Keratinocyte (primary cell): ENCODE measurements around the gene TMPRSS6. TPM values are rescaled to one million over a fixed set of nuclear protein-coding genes. Genes with fewer than 3 reads are reported as not detected.

Source experiments
- DNase-seq: peaks from one replicate; pipeline ENCODE4 v3.0.0-alpha.2; 2011; ENCODE audit warnings: low read depth, missing footprints, low spot score
- FAIRE-seq: peaks from 2 replicates; lab custom pipeline; 2011; peaks lifted over from hg19 to GRCh38; lab: Jason Lieb, UNC
- H2AFZ ChIP-seq: 2 replicates; pipeline ENCODE4 v1.6.0; 2012; ENCODE audit warnings: low read length, control low read depth, inconsistent platforms; ENCODE audit not compliant: control insufficient read depth
- H3K27ac ChIP-seq: 2 replicates; pipeline ENCODE4 v1.5.1; 2011; ENCODE audit warnings: low read length; ENCODE audit not compliant: control insufficient read depth, insufficient read depth
- H3K27me3 ChIP-seq: 3 replicates; pipeline ENCODE4 v1.6.0; 2011; ENCODE audit warnings: low read length; ENCODE audit not compliant: control insufficient read depth, insufficient read depth; ENCODE audit errors: extremely low read depth
- H3K36me3 ChIP-seq, 2 experiments: 2 replicates in 1 of 2; 3 replicates in 1 of 2; pipeline ENCODE4 v1.5.1; 2011; ENCODE audit warnings: low read length in 2 of 2, mild to moderate bottlenecking in 1 of 2; ENCODE audit not compliant: control insufficient read depth in 2 of 2, insufficient read depth in 2 of 2; ENCODE audit errors: extremely low read depth in 1 of 2
- H3K4me1 ChIP-seq: 3 replicates; pipeline ENCODE4 v1.5.1; 2011; ENCODE audit warnings: low read length; ENCODE audit not compliant: control insufficient read depth, insufficient read depth; ENCODE audit errors: extremely low read depth
- H3K4me2 ChIP-seq: 3 replicates; pipeline ENCODE4 v1.6.0; 2011; ENCODE audit warnings: low read depth, low read length; ENCODE audit not compliant: control insufficient read depth, insufficient read depth; ENCODE audit errors: extremely low read depth
- H3K4me3 ChIP-seq, 3 experiments: fragments of 200-600 bp in 1 of 3; sonication (generic) in 1 of 3; 2 replicates in 2 of 3; 3 replicates in 1 of 3; pipeline ENCODE4 v1.5.1; 2011 to 2016; ENCODE audit warnings: low read length in 3 of 3, mild to moderate bottlenecking in 3 of 3, control low read depth in 2 of 3, inconsistent platforms in 1 of 3, low read depth in 1 of 3, mixed read lengths in 1 of 3, mixed run types in 1 of 3, moderate library complexity in 1 of 3; ENCODE audit not compliant: control insufficient read depth in 2 of 3, insufficient read depth in 2 of 3; ENCODE audit errors: extremely low read depth in 1 of 3
- H3K79me2 ChIP-seq: 2 replicates; pipeline ENCODE4 v1.6.0; 2012; ENCODE audit warnings: low read length; ENCODE audit not compliant: control insufficient read depth, insufficient read depth
- H3K9ac ChIP-seq: 3 replicates; pipeline ENCODE4 v1.6.0; 2011; ENCODE audit warnings: low read length; ENCODE audit not compliant: control insufficient read depth, insufficient read depth; ENCODE audit errors: extremely low read depth
- H3K9me1 ChIP-seq: 3 replicates; pipeline ENCODE4 v1.6.0; 2011; ENCODE audit warnings: low read length; ENCODE audit not compliant: control insufficient read depth, insufficient read depth; ENCODE audit errors: extremely low read depth
- H3K9me3 ChIP-seq: 2 replicates; pipeline ENCODE4 v1.5.1; 2012; ENCODE audit warnings: low read depth, low read length; ENCODE audit not compliant: control insufficient read depth
- H4K20me1 ChIP-seq: 3 replicates; pipeline ENCODE4 v1.6.0; 2011; ENCODE audit warnings: low read length; ENCODE audit not compliant: control insufficient read depth, insufficient read depth; ENCODE audit errors: extremely low read depth
- CTCF ChIP-seq, 3 experiments: IDR thresholded peaks in 1 of 3; conservative IDR thresholded peaks in 1 of 3; optimal IDR thresholded peaks in 1 of 3; 2 replicates in 2 of 3; 3 replicates in 1 of 3; pipeline versions ENCODE3 to v1.5.1; 2011; ENCODE audit warnings: low read length in 3 of 3, mild to moderate bottlenecking in 3 of 3, moderate library complexity in 2 of 3, control low read depth in 1 of 3, inconsistent platforms in 1 of 3; ENCODE audit not compliant: insufficient read depth in 2 of 3; ENCODE audit errors: extremely low read depth in 1 of 3
- EZH2 ChIP-seq: IDR thresholded peaks from one replicate; pipeline ENCODE4 v1.6.1; 2012; ENCODE audit warnings: inconsistent platforms, mild to moderate bottlenecking, low read length, moderate library complexity
- dilution Hi-C: fragments of 300-500 bp; cut with MboI; formaldehyde crosslinking; loops from one replicate; pipeline ENCODE4 v1.7.0; 2020; ENCODE audit warnings: low sequenced_read_pairs; ENCODE audit not compliant: extremely low pct_ligation_motif_present
- polyA plus RNA-seq, 5 experiments: library from polyadenylated mRNA; depleted of rRNA in 3 of 5; stranded (reverse) in 3 of 5; stranded (forward) in 1 of 5; unstranded in 1 of 5; fragments of >200 nt; gene quantifications; 1 replicate in 1 of 5; 2 replicates in 3 of 5; 3 replicates in 1 of 5; pipeline versions ENCODE4 v1.2.1 to v1.2.3, GENCODE V29; 2011 to 2012; ENCODE audit warnings: missing spikeins in 2 of 5, low read depth in 1 of 5, low replicate concordance in 1 of 5

The TMPRSS6 gene
- polyA plus RNA-seq, 1 donor (not counting 4 experiments of a cell fraction or from before 2014, with no cell fraction given): not detected

DNA sequence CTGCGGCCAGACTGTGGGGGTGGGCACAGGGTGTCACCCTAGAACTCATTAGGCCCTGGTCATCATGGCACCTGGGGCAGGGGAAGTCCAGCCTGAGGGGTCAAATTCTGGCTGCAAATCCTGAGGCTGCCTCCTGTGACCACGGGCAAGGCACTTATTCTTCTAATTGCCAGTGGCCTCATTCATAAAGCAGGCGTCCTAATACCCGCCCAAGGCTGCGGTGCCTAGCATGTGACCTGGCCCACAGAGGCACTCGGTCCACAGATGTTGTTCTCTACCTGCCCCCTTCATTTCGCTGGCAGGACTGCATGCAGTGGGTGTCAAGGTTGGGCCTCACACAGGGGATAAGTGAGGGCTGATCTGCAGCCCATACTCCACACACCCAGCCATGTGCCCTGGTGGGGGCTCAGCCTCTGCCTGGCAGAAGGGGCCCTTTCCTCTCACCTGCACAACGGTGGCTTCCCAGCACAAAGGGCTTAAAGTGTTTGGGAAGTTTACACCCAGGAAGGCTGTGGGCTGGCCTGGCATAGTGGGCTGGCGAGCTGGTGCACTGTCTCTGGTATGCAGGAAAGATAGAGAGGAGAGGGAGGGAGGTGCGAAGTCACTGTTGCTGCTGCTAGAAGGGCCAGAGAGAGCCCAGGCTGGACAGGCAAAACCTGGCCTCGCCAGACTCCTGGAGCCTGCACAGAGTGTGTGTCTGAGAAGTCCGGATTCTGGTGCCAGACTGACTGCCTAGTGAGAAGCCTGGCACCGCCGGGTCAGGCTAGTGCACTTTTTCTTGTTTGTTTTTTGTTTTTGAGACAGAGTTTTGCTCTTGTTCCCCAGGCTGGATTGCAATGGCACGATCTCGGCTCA is 86.8 kb downstream of the TMPRSS6 start:
- peaks cover 8% of the 10 kb centered on the region for H3K4me1 ChIP-seq
- no peaks in the 10 kb centered on the region for H4K20me1 ChIP-seq
- no peak overlapping the region for H2AFZ ChIP-seq
- H3K36me3 ChIP-seq: peaks cover 11 to 26% of the 10 kb centered on the region in 2 experiments
- no peaks in the 10 kb centered on the region for H3K9me3 ChIP-seq
- H3K4me3 ChIP-seq: no peak overlapping the region
- no peak for TF ChIP-seq CTCF (optimal IDR thresholded peaks at IDR 0.05 in 1 of 3, IDR thresholded peaks at IDR 0.05 in 1 of 3, conservative IDR thresholded peaks at IDR 0.05 in 1 of 3; ENCODE audit: extremely low read depth in 1 of 3, insufficient read depth in 2 of 3, low read length in 3 of 3)
- TF ChIP-seq EZH2: no peak
- H3K27me3 ChIP-seq: no peaks in the 10 kb centered on the region
- dilution Hi-C loops: no loop called here
- DNase-seq (no peak), FAIRE-seq (no peak)
- H3K27ac ChIP-seq: no peak overlapping the region
- no peak overlapping the region for H3K9ac ChIP-seq
- H3K9me1 ChIP-seq: no peaks in the 10 kb centered on the region
- peaks cover 8% of the 10 kb centered on the region for H3K79me2 ChIP-seq
- H3K4me2 ChIP-seq: no peak overlapping the region

DNA sequence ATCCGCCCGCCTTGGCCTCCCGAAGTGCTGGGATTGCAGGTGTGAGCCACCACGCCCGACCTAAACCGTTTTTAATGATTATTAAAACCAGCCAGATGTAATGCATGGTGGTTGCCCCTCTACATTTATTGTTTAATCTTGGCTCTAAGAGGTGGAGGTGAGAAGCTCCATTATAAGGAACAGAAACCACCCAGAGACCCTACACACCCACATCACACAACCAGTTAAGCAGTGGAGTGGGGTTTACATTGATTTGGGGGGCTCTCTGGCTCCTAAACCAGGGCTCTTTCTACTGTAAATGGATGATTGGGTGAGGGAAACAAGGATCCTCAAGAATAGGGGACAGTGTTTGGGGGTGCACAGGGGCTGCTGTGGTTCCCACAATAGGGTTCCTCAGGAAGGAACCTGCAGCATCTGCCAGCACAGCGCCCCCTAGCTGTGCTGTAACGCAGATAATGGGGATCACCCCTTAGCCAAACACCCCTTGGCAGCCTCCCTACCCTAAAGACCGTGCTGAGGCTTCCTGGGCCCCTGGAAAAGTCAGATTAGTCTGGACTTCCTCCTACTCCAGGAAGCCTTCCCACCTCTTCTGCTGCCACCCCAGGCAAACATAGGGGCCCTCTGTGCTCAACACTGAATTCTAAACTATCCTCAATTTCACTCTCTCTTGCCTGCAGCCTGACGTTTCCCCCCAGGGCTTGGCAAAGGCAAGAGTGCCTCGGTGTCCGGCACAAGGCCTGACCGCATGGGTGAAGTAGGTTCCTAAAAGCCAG is 87.6 kb downstream of the TMPRSS6 start:
- H3K79me2 ChIP-seq: peaks cover 8% of the 10 kb centered on the region
- dilution Hi-C loops: no loop called here
- DNase-seq: no peak
- H3K4me3 ChIP-seq: no peak overlapping the region
- H3K4me1 ChIP-seq: peaks cover 8% of the 10 kb centered on the region
- no peak overlapping the region for H3K27ac ChIP-seq
- no peaks in the 10 kb centered on the region for H3K27me3 ChIP-seq
- peaks cover 9 to 23% of the 10 kb centered on the region in 2 experiments for H3K36me3 ChIP-seq
- H3K9me3 ChIP-seq: no peaks in the 10 kb centered on the region
- no peaks in the 10 kb centered on the region for H4K20me1 ChIP-seq
- H2AFZ ChIP-seq: no peak overlapping the region
- peak; percentile 80 for FAIRE-seq
- TF ChIP-seq EZH2 (no peak), CTCF (optimal IDR thresholded peaks at IDR 0.05 in 1 of 3, IDR thresholded peaks at IDR 0.05 in 1 of 3, conservative IDR thresholded peaks at IDR 0.05 in 1 of 3; ENCODE audit: extremely low read depth in 1 of 3, insufficient read depth in 2 of 3, low read length in 3 of 3) (peak; percentile 85 to 92 (median 87))
- H3K9me1 ChIP-seq: no peaks in the 10 kb centered on the region
- H3K4me2 ChIP-seq: no peak overlapping the region
- H3K9ac ChIP-seq: no peak overlapping the region
